NCI-H345 treated with DMSO at 0.1 percent for 48 hours (cell line): ENCODE results near the gene STRBP.

Experiments
- DNase-seq: peaks from one replicate; lab custom pipeline; 2025; ENCODE audit not compliant: unreplicated experiment; lab: John Stamatoyannopoulos, UW

STRBP gene

GRCh38 chr9:123072407-123072995 is 195.9 kb downstream of the STRBP start:
- DNase-seq = no peak
